NB4 (cell line): ENCODE results near the gene MTHFR.

Experiments used
- CTCF ChIP-seq: IDR thresholded peaks from one replicate; pipeline ENCODE4 v1.5.1; 2012; ENCODE audit warnings: low read depth, low read length
- MYC ChIP-seq: IDR thresholded peaks from 2 replicates; pipeline ENCODE4 v1.6.1; 2011; ENCODE audit warnings: low read depth, low read length

GRCh38 chr1:11757047-11757446 is 48.7 kb downstream of the MTHFR start:
- TF ChIP-seq CTCF, result no peak
- no peak for TF ChIP-seq MYC
